ENCODE data around the gene PPP1R26.
"Not testable (repeated sequence)": the region's sequence is repeated elsewhere in the genome, so short reads cannot be mapped to it uniquely, and the experiment has no call there.

GRCh38 chr9:135451909-135452308, 27.7 kb upstream of the PPP1R26 start:
- TF ChIP-seq, protein P1, sequence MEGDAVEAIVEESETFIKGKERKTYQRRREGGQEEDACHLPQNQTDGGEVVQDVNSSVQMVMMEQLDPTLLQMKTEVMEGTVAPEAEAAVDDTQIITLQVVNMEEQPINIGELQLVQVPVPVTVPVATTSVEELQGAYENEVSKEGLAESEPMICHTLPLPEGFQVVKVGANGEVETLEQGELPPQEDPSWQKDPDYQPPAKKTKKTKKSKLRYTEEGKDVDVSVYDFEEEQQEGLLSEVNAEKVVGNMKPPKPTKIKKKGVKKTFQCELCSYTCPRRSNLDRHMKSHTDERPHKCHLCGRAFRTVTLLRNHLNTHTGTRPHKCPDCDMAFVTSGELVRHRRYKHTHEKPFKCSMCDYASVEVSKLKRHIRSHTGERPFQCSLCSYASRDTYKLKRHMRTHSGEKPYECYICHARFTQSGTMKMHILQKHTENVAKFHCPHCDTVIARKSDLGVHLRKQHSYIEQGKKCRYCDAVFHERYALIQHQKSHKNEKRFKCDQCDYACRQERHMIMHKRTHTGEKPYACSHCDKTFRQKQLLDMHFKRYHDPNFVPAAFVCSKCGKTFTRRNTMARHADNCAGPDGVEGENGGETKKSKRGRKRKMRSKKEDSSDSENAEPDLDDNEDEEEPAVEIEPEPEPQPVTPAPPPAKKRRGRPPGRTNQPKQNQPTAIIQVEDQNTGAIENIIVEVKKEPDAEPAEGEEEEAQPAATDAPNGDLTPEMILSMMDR (IDR thresholded peaks at IDR 0.05; ENCODE audit: borderline replicate concordance, extremely low read depth, low read length, poor library complexity, severe bottlenecking), result not testable (repeated sequence)
- not testable (repeated sequence) for TF ChIP-seq EZH2 (IDR thresholded peaks at IDR 0.05; ENCODE audit: borderline replicate concordance, low read depth, low read length, severe bottlenecking)
